Astrocyte of the cerebellum (primary cell): Measurements from ENCODE around the gene NPNT.

Experiments
- DNase-seq: peaks from one replicate; pipeline ENCODE4 v3.0.0-alpha.2; 2011; ENCODE audit warnings: low read depth
- H3K4me3 ChIP-seq: 2 replicates; pipeline ENCODE4 v1.5.1; 2011; ENCODE audit warnings: mild to moderate bottlenecking, low read depth, low read length, moderate library complexity
- CTCF ChIP-seq: IDR thresholded peaks from 2 replicates; pipeline ENCODE4 v1.5.1; 2012; ENCODE audit warnings: low read length, low read depth, moderate library complexity, mild to moderate bottlenecking; ENCODE audit errors: missing control alignments
- in situ Hi-C: cut with HindIII; loops from 2 replicates; pipeline ENCODE4 v1.10.0; 2017; ENCODE audit warnings: low sequenced_read_pairs

The NPNT gene

DNA sequence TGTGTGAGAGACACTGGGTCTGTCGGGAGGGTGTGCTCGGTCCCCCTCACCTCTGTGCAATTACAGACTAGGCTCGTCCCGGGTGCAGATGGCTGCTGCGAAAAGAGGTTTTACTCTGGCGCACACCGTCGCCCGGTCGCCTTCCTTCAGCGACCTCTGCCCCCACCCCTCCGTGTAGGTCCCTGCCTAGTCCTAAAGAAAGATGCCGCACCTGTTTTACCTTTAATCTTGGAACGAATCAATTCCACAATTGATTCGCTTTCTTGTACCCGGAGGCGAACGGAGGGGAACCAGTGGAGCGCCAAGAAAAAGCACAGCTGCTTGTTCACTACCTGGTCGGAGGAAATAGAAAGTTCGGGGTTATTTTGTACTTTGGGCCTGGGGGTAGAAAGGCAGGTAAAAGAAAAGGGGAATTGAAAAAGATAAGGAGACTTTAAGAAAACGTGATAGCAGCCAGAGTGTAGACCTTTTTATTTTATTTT is 1.2 kb downstream of the NPNT start:
- TF ChIP-seq CTCF = no peak
- H3K4me3 ChIP-seq = peak overlapping the region; percentile 38
- in situ Hi-C loops = no loop called here
- no peak for DNase-seq

DNA sequence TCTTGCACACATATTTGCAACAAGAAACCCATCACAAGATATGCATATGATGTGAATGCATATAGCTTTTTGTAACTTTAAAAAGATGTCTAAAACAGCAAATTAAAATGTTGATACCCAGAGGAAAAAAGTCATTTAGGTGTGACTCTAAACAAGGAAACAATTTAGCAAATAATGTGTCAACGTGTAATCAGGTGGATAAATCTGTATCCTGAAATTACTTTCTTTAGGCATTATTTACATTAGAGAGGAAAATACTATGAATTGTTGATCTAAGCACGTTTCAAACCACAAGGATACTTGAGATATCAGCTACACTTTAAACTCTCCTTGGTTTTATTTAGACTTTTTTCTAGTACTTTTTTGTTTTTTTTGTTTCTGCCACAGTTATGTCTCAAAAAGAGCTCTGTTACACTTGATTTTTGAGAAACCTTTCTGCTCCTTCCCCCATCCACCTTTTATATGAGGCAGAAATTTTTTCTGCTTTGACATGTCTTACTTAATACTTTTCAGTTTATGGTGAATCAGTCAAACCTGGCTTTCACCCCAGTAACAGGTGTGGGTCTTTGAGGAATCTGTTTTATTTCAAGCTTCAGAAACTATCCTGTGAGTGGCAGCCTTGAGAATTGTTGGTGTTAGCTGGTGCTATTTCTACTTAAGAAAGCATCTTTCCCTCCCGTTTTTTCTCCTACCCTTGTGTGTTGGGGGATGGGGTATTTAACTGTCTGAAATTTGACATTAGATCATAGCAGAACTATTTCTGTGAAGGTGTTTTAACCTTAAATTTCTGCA is 1.9 kb downstream of the NPNT start:
- H3K4me3 ChIP-seq = no peak overlapping the region
- no peak for DNase-seq
- in situ Hi-C loops = no loop called here
- TF ChIP-seq CTCF = no peak

GRCh38 chr4:105900541-105900940 is 5.3 kb downstream of the NPNT start:
- no peak for DNase-seq
- in situ Hi-C loops = no loop called here
- no peak for TF ChIP-seq CTCF
- H3K4me3 ChIP-seq = no peak overlapping the region

DNA sequence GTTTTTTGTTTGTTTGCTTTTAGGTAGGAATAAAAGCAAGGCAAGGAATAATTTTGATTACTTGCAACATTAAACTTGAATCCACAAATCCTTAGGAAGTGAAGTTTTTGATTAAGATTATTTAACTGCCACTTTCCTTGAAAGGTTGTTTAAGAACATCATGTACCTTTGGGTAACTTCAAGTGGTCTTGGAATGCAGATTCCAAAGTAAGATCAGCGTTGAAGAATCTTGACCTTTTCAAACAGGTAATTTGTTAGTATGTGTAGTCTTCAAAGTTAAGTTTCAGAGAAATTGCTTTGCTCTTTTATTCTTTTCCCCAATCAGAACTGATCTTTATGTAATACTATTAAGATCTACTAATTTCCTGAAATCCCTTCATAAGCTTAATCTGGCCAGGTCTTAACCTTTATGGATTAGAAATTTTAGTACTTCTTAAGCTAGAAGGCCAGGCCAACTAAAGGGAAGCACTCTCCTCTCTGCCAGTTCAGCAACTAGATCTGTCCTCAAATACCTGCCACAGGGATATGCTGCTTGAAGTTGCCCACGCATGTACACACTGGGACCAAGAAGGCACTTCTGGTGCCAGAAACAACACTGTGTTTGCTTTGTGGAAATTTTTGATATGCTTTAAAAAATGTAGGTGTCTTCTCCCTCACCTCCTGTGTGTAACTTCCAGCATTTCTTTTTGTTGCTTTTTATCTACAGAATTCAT is 7.4 kb downstream of the NPNT start:
- no peak for DNase-seq
- in situ Hi-C loops = no loop called here
- no peak overlapping the region for H3K4me3 ChIP-seq
- TF ChIP-seq CTCF = no peak

DNA sequence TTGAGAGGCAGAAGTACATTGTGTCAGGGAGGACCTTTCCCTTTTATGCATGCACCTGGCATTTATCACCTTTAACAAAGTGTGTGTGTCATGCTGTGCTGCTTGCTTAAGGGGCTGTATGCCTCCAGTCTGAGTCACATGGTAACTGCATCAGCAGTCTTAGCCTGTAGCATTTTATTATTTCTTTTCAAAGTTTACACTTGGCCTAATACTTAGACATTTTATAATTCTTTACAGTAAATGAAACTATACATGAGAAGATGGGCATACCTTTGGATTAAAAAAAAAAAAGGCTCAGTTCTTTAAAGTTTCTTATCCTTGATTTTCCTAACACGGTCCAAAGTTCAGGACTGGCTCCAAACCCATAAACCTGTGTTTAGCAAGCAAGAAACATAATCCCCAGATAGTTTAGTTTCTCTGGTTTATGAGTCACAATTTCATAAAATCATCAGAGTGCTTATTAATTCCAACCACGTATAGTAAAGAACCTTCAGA is 14.6 kb downstream of the NPNT start:
- no peak for TF ChIP-seq CTCF
- no peak for DNase-seq
- no peak overlapping the region for H3K4me3 ChIP-seq
- in situ Hi-C loops = no loop called here

- in situ Hi-C loops = no loop called here
- no peak for DNase-seq
- no peak for TF ChIP-seq CTCF
- no peak overlapping the region for H3K4me3 ChIP-seq
These were observed 16.2 kb downstream of the NPNT start for GRCh38 chr4:105911426-105911825.
